WTC11 (cell line): ENCODE results near the gene TNIK.

Experiments
- E2F5 ChIP-seq: sonication (generic); formaldehyde crosslinking; IDR thresholded peaks from 2 replicates; pipeline ENCODE4 v1.8.1; 2022; ENCODE audit warnings: mild to moderate bottlenecking, moderate library complexity, missing genetic modification reagents
- ESRRA ChIP-seq: sonication (generic); formaldehyde crosslinking; IDR thresholded peaks from 2 replicates; pipeline ENCODE4 v1.8.1; 2022; ENCODE audit warnings: mild to moderate bottlenecking, missing genetic modification reagents, borderline replicate concordance
- FOXP1 ChIP-seq: sonication (generic); formaldehyde crosslinking; IDR thresholded peaks from 2 replicates; pipeline ENCODE4 v1.8.0; 2022; ENCODE audit warnings: missing genetic modification reagents, mild to moderate bottlenecking, moderate library complexity, borderline replicate concordance
- HMGXB4 ChIP-seq: sonication (generic); formaldehyde crosslinking; IDR thresholded peaks from 2 replicates; pipeline ENCODE4 v1.8.1; 2023; ENCODE audit warnings: mild to moderate bottlenecking, moderate library complexity, missing genetic modification reagents
- IRF2 ChIP-seq: sonication (generic); formaldehyde crosslinking; IDR thresholded peaks from 2 replicates; pipeline ENCODE4 v1.8.0; 2022; ENCODE audit warnings: low read depth, missing genetic modification reagents, borderline replicate concordance
- KAT7 ChIP-seq: sonication (generic); formaldehyde crosslinking; IDR thresholded peaks from 2 replicates; pipeline ENCODE4 v1.8.1; 2023; ENCODE audit warnings: missing genetic modification reagents, mild to moderate bottlenecking, borderline replicate concordance
- NR1H2 ChIP-seq: sonication (generic); formaldehyde crosslinking; IDR thresholded peaks from 2 replicates; pipeline ENCODE4 v1.9.0; 2021; ENCODE audit warnings: mild to moderate bottlenecking, moderate library complexity, missing genetic modification reagents
- RELA ChIP-seq: sonication (generic); formaldehyde crosslinking; IDR thresholded peaks from 2 replicates; pipeline ENCODE4 v1.8.1; 2022; ENCODE audit warnings: missing genetic modification reagents, mild to moderate bottlenecking, borderline replicate concordance
- SP1 ChIP-seq: sonication (generic); formaldehyde crosslinking; conservative IDR thresholded peaks from 2 replicates; pipeline ENCODE4 v1.8.1; 2022; ENCODE audit warnings: missing genetic modification reagents
- USF2 ChIP-seq: sonication (generic); formaldehyde crosslinking; IDR thresholded peaks from 2 replicates; pipeline ENCODE4 v1.8.1; 2023; ENCODE audit warnings: mild to moderate bottlenecking, missing genetic modification reagents, moderate library complexity
- TF ChIP-seq, protein P1 (sequence below): fragments of 200-600 bp; IDR thresholded peaks from 2 replicates; pipeline ENCODE4 v1.8.0; 2022; ENCODE audit warnings: antibody characterized with exemption
- TF ChIP-seq, protein P2 (sequence below): sonication (generic); formaldehyde crosslinking; conservative IDR thresholded peaks from 2 replicates; pipeline ENCODE4 v1.8.1; 2022; ENCODE audit warnings: mild to moderate bottlenecking, missing genetic modification reagents
- TF ChIP-seq, protein P3 (sequence below): fragments of 250-450 bp; sonication (Bioruptor Pico); IDR thresholded peaks from 2 replicates; pipeline ENCODE4 v1.9.0; 2021; ENCODE audit warnings: mild to moderate bottlenecking, borderline replicate concordance

- no peak for TF ChIP-seq NR1H2 (CRISPR knock-in tag)
- TF ChIP-seq IRF2, result no peak
- TF ChIP-seq HMGXB4 (CRISPR knock-in tag), result no peak
- TF ChIP-seq USF2 (CRISPR knock-in tag), result no peak
- TF ChIP-seq, protein P1, sequence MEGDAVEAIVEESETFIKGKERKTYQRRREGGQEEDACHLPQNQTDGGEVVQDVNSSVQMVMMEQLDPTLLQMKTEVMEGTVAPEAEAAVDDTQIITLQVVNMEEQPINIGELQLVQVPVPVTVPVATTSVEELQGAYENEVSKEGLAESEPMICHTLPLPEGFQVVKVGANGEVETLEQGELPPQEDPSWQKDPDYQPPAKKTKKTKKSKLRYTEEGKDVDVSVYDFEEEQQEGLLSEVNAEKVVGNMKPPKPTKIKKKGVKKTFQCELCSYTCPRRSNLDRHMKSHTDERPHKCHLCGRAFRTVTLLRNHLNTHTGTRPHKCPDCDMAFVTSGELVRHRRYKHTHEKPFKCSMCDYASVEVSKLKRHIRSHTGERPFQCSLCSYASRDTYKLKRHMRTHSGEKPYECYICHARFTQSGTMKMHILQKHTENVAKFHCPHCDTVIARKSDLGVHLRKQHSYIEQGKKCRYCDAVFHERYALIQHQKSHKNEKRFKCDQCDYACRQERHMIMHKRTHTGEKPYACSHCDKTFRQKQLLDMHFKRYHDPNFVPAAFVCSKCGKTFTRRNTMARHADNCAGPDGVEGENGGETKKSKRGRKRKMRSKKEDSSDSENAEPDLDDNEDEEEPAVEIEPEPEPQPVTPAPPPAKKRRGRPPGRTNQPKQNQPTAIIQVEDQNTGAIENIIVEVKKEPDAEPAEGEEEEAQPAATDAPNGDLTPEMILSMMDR, result no peak
- no peak for TF ChIP-seq KAT7
- TF ChIP-seq RELA (CRISPR knock-in tag), result no peak
- TF ChIP-seq E2F5 (CRISPR knock-in tag), result no peak
- TF ChIP-seq FOXP1 (CRISPR knock-in tag), result no peak
- no peak for TF ChIP-seq SP1 (CRISPR knock-in tag)
- TF ChIP-seq, protein P2, sequence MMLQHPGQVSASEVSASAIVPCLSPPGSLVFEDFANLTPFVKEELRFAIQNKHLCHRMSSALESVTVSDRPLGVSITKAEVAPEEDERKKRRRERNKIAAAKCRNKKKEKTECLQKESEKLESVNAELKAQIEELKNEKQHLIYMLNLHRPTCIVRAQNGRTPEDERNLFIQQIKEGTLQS (CRISPR knock-in tag), result no peak
- TF ChIP-seq, protein P3, sequence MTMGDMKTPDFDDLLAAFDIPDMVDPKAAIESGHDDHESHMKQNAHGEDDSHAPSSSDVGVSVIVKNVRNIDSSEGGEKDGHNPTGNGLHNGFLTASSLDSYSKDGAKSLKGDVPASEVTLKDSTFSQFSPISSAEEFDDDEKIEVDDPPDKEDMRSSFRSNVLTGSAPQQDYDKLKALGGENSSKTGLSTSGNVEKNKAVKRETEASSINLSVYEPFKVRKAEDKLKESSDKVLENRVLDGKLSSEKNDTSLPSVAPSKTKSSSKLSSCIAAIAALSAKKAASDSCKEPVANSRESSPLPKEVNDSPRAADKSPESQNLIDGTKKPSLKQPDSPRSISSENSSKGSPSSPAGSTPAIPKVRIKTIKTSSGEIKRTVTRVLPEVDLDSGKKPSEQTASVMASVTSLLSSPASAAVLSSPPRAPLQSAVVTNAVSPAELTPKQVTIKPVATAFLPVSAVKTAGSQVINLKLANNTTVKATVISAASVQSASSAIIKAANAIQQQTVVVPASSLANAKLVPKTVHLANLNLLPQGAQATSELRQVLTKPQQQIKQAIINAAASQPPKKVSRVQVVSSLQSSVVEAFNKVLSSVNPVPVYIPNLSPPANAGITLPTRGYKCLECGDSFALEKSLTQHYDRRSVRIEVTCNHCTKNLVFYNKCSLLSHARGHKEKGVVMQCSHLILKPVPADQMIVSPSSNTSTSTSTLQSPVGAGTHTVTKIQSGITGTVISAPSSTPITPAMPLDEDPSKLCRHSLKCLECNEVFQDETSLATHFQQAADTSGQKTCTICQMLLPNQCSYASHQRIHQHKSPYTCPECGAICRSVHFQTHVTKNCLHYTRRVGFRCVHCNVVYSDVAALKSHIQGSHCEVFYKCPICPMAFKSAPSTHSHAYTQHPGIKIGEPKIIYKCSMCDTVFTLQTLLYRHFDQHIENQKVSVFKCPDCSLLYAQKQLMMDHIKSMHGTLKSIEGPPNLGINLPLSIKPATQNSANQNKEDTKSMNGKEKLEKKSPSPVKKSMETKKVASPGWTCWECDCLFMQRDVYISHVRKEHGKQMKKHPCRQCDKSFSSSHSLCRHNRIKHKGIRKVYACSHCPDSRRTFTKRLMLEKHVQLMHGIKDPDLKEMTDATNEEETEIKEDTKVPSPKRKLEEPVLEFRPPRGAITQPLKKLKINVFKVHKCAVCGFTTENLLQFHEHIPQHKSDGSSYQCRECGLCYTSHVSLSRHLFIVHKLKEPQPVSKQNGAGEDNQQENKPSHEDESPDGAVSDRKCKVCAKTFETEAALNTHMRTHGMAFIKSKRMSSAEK (CRISPR knock-in tag), result no peak
- no peak for TF ChIP-seq ESRRA (CRISPR knock-in tag)
Observed at GRCh38 chr3:171402281-171402680, 57.9 kb downstream of the TNIK start.
